Breast epithelium (tissue), 4 donors: Measurements from ENCODE around the gene CBFA2T3. TPM values are rescaled to one million over a fixed set of nuclear protein-coding genes. Genes with fewer than 3 reads are reported as not detected.

Experiments used
- DNase-seq, 2 donors: peaks; one replicate each; pipeline ENCODE4 v3.0.0-alpha.2; 2019; ENCODE audit warnings: low spot score in 2 of 2
- H3K27ac ChIP-seq, 2 donors: fragments of 200-600 bp; sonication (generic) in 1 of 2; one replicate each; pipeline ENCODE4 v1.5.1; 2016 to 2019; ENCODE audit warnings: mild to moderate bottlenecking in 1 of 2
- H3K27me3 ChIP-seq, 2 donors: fragments of 200-600 bp; sonication (generic) in 1 of 2; one replicate each; pipeline versions ENCODE4 v1.5.1 to v1.6.0; 2017 to 2019; ENCODE audit warnings: control low read depth in 1 of 2, mild to moderate bottlenecking in 1 of 2
- H3K36me3 ChIP-seq: fragments of 200-600 bp; one replicate; pipeline ENCODE4 v1.5.1; 2019
- H3K4me1 ChIP-seq, 2 donors: fragments of 200-600 bp; sonication (generic); one replicate each; pipeline ENCODE4 v1.5.1; 2016 to 2019; ENCODE audit warnings: control low read depth in 1 of 2
- H3K4me3 ChIP-seq, 3 donors: fragments of 200-600 bp; sonication (generic); 1 replicate in 2 of 3; 2 replicates in 1 of 3; pipeline ENCODE4 v1.5.1; 2016 to 2019; ENCODE audit warnings: mild to moderate bottlenecking in 3 of 3, moderate library complexity in 2 of 3
- H3K9me3 ChIP-seq, 2 donors: fragments of 200-600 bp; sonication (generic) in 1 of 2; one replicate each; pipeline ENCODE4 v1.5.1; 2016 to 2019; ENCODE audit warnings: control low read depth in 1 of 2
- POLR2A ChIP-seq: fragments of 450-650 bp; IDR thresholded peaks from one replicate; pipeline ENCODE4 v1.6.1; 2016; ENCODE audit warnings: antibody characterized with exemption, mild to moderate bottlenecking, moderate library complexity
- POLR2AphosphoS5 ChIP-seq, 3 donors: sonication (generic); formaldehyde crosslinking; IDR thresholded peaks; one replicate each; pipeline ENCODE4 v1.6.1; 2017; ENCODE audit warnings: antibody characterized with exemption in 3 of 3
- intact Hi-C: fragments of 100-400 bp; cut with DNase I; formaldehyde crosslinking; loops from one replicate; pipeline ENCODE4 v1.15.1; 2023; ENCODE audit warnings: low total_unique reads
- total RNA-seq, 3 donors: library from RNA; depleted of rRNA; stranded (reverse); fragments of >200 nt; gene quantifications; one replicate each; pipeline ENCODE4 v1.1.0, GENCODE V29; 2016
- TF ChIP-seq, protein P1 (sequence below), 3 donors: fragments of 450-650 bp; IDR thresholded peaks; one replicate each; pipeline ENCODE4 v1.5.1; 2016 to 2017; ENCODE audit warnings: antibody characterized with exemption in 3 of 3, mild to moderate bottlenecking in 3 of 3, moderate library complexity in 3 of 3

Gene CBFA2T3
- total RNA-seq, 3 donors from 2014 or later: 0.64 to 2.3 (median 0.88) TPM

GRCh38 chr16:88953003-88953690 is 23.9 kb downstream of the CBFA2T3 start:
- peaks cover 0 to 41% of the 10 kb centered on the region in 2 donors for H3K27me3 ChIP-seq
- H3K27ac ChIP-seq: no peak overlapping the region
- H3K36me3 ChIP-seq: no peaks in the 10 kb centered on the region
- no peak overlapping the region for H3K4me3 ChIP-seq
- H3K9me3 ChIP-seq: no peaks in the 10 kb centered on the region
- no peak for TF ChIP-seq POLR2AphosphoS5 (IDR thresholded peaks at IDR 0.05)
- TF ChIP-seq POLR2A: no peak
- TF ChIP-seq, protein P1, sequence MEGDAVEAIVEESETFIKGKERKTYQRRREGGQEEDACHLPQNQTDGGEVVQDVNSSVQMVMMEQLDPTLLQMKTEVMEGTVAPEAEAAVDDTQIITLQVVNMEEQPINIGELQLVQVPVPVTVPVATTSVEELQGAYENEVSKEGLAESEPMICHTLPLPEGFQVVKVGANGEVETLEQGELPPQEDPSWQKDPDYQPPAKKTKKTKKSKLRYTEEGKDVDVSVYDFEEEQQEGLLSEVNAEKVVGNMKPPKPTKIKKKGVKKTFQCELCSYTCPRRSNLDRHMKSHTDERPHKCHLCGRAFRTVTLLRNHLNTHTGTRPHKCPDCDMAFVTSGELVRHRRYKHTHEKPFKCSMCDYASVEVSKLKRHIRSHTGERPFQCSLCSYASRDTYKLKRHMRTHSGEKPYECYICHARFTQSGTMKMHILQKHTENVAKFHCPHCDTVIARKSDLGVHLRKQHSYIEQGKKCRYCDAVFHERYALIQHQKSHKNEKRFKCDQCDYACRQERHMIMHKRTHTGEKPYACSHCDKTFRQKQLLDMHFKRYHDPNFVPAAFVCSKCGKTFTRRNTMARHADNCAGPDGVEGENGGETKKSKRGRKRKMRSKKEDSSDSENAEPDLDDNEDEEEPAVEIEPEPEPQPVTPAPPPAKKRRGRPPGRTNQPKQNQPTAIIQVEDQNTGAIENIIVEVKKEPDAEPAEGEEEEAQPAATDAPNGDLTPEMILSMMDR (IDR thresholded peaks at IDR 0.05): no peak
- no peak for DNase-seq
- intact Hi-C loops: no loop called here
- no peaks in the 10 kb centered on the region for H3K4me1 ChIP-seq

GRCh38 chr16:88951989-88952388 is 25.0 kb downstream of the CBFA2T3 start:
- no peak overlapping the region for H3K27ac ChIP-seq
- DNase-seq: no peak
- TF ChIP-seq POLR2AphosphoS5 (IDR thresholded peaks at IDR 0.05) (no peak), POLR2A (no peak)
- TF ChIP-seq, protein P1 (IDR thresholded peaks at IDR 0.05): no peak
- no peaks in the 10 kb centered on the region for H3K9me3 ChIP-seq
- no peaks in the 10 kb centered on the region for H3K4me1 ChIP-seq
- H3K27me3 ChIP-seq: peaks cover 0 to 37% of the 10 kb centered on the region in 2 donors
- H3K36me3 ChIP-seq: no peaks in the 10 kb centered on the region
- H3K4me3 ChIP-seq: no peak overlapping the region
- intact Hi-C loops: no loop called here

GRCh38 chr16:88951501-88951900 is 25.5 kb downstream of the CBFA2T3 start:
- Histone ChIP-seq H3K4me3 (no peak overlapping the region), H3K27me3 (peaks cover 0 to 32% of the 10 kb centered on the region in 2 donors), H3K27ac (no peak overlapping the region), H3K9me3 (no peaks in the 10 kb centered on the region), H3K36me3 (no peaks in the 10 kb centered on the region), H3K4me1 (no peaks in the 10 kb centered on the region)
- intact Hi-C loops: no loop called here
- TF ChIP-seq, protein P1 (IDR thresholded peaks at IDR 0.05): no peak
- TF ChIP-seq POLR2AphosphoS5 (IDR thresholded peaks at IDR 0.05): no peak
- no peak for DNase-seq

- no peak for DNase-seq
Observed at GRCh38 chr16:88948781-88949490, 28.1 kb downstream of the CBFA2T3 start.

More at GRCh38 chr16:88948781-88949490, 28.1 kb downstream of the CBFA2T3 start:
- Histone ChIP-seq H3K36me3 (no peaks in the 10 kb centered on the region), H3K4me3 (no peak overlapping the region), H3K9me3 (no peaks in the 10 kb centered on the region), H3K27me3 (peaks cover 0 to 25% of the 10 kb centered on the region in 2 donors), H3K4me1 (no peaks in the 10 kb centered on the region), H3K27ac (no peak overlapping the region)
- TF ChIP-seq, protein P1 (IDR thresholded peaks at IDR 0.05): no peak
- TF ChIP-seq POLR2AphosphoS5 (IDR thresholded peaks at IDR 0.05) (no peak), POLR2A (no peak)
- intact Hi-C loops: no loop called here
